HepG2 (cell line): ENCODE measurements around the gene RPTOR.
"Not testable (repeated sequence)": the region's sequence is repeated elsewhere in the genome, so short reads cannot be mapped to it uniquely, and the experiment has no call there.

ENCODE experiments used
- KDM5B ChIP-seq: sonication (generic); formaldehyde crosslinking; IDR thresholded peaks from 2 replicates; pipeline ENCODE4 v1.4.0; 2020; ENCODE audit warnings: missing genetic modification reagents, mild to moderate bottlenecking, borderline replicate concordance
- MTF1 ChIP-seq: sonication (generic); formaldehyde crosslinking; IDR thresholded peaks from 2 replicates; pipeline ENCODE4 v1.5.0; 2020; ENCODE audit warnings: missing genetic modification reagents
- NR1H2 ChIP-seq: sonication (generic); formaldehyde crosslinking; IDR thresholded peaks from 2 replicates; pipeline ENCODE4 v1.8.1; 2022; ENCODE audit warnings: low read depth, missing genetic modification reagents, borderline replicate concordance
- ZBTB7B ChIP-seq: sonication (generic); formaldehyde crosslinking; IDR thresholded peaks from 2 replicates; pipeline ENCODE4 v1.4.0; 2020; ENCODE audit warnings: missing genetic modification reagents
- ZNF124 ChIP-seq: sonication (generic); formaldehyde crosslinking; IDR thresholded peaks from 2 replicates; pipeline ENCODE4 v1.4.0; 2020; ENCODE audit warnings: missing genetic modification reagents
- ZNF260 ChIP-seq: sonication (generic); formaldehyde crosslinking; IDR thresholded peaks from 2 replicates; pipeline ENCODE4 v1.4.0; 2020; ENCODE audit warnings: missing genetic modification reagents, low read depth, mild to moderate bottlenecking, borderline replicate concordance
- ZNF468 ChIP-seq: sonication (generic); formaldehyde crosslinking; IDR thresholded peaks from 2 replicates; pipeline ENCODE4 v1.8.0; 2022; ENCODE audit warnings: mild to moderate bottlenecking, moderate library complexity, missing genetic modification reagents
- TF ChIP-seq, protein P1 (sequence below): sonication (generic); formaldehyde crosslinking; conservative IDR thresholded peaks from 2 replicates; pipeline ENCODE4 v1.8.1; 2023; ENCODE audit warnings: missing genetic modification reagents

DNA sequence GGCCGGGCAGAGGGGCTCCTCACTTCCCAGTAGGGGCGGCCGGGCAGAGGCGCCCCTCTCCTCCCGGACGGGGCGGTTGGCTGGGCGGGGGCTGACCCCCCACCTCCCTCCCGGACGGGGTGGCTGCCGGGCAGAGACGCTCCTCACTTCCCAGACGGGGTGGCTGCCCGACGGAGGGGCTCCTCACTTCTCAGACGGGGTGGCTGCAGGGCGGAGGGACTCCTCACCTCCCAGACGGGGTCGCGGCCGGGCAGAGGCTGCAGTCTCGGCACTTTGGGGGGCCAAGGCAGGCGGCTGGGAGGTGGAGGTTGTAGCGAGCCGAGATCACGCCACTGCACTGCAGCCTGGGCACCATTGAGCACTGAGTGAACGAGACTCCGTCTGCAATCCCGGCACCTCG, 7.3 kb upstream of the RPTOR start:
- TF ChIP-seq, protein P1, sequence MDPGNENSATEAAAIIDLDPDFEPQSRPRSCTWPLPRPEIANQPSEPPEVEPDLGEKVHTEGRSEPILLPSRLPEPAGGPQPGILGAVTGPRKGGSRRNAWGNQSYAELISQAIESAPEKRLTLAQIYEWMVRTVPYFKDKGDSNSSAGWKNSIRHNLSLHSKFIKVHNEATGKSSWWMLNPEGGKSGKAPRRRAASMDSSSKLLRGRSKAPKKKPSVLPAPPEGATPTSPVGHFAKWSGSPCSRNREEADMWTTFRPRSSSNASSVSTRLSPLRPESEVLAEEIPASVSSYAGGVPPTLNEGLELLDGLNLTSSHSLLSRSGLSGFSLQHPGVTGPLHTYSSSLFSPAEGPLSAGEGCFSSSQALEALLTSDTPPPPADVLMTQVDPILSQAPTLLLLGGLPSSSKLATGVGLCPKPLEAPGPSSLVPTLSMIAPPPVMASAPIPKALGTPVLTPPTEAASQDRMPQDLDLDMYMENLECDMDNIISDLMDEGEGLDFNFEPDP = not testable (repeated sequence)
- not testable (repeated sequence) for TF ChIP-seq ZNF124; ZNF468 (CRISPR knock-in tag); KDM5B (CRISPR knock-in tag); NR1H2 (CRISPR knock-in tag); ZNF260 (CRISPR knock-in tag); ZBTB7B; MTF1 (CRISPR knock-in tag)
